Liver (tissue), 3 donors: ENCODE measurements around the gene PPP6R3.

Source experiments
- ATF3 ChIP-seq: IDR thresholded peaks from 2 replicates; pipeline ENCODE4 v1.6.1; 2016; ENCODE audit warnings: antibody characterized with exemption
- CTCF ChIP-seq: fragments of 150-350 bp; IDR thresholded peaks from 2 replicates; pipeline ENCODE4 v1.5.1; 2017; ENCODE audit warnings: improper control_type of control experiment, low read depth, low read length; ENCODE audit not compliant: missing input control
- EGR1 ChIP-seq, 2 donors: IDR thresholded peaks; 2 replicates each; pipeline ENCODE4 v1.6.1; 2016 to 2018; ENCODE audit warnings: antibody characterized with exemption in 2 of 2, low read depth in 2 of 2
- FOXA1 ChIP-seq: IDR thresholded peaks from 2 replicates; pipeline ENCODE4 v1.6.1; 2016; ENCODE audit warnings: antibody characterized with exemption
- GABPA ChIP-seq, 2 donors: IDR thresholded peaks in 1 of 2; conservative IDR thresholded peaks in 1 of 2; 2 replicates each; pipeline ENCODE4 v1.6.1; 2016; ENCODE audit warnings: antibody characterized with exemption in 2 of 2, mild to moderate bottlenecking in 1 of 2, moderate library complexity in 1 of 2
- JUND ChIP-seq, 2 donors: IDR thresholded peaks; 2 replicates each; pipeline ENCODE4 v1.6.1; 2016; ENCODE audit warnings: antibody characterized with exemption in 2 of 2
- MAX ChIP-seq: IDR thresholded peaks from 2 replicates; pipeline ENCODE4 v1.6.1; 2016; ENCODE audit warnings: antibody characterized with exemption
- NR2F2 ChIP-seq: IDR thresholded peaks from 2 replicates; pipeline ENCODE4 v1.6.1; 2016; ENCODE audit warnings: antibody characterized with exemption
- RAD21 ChIP-seq, 2 donors: IDR thresholded peaks; 2 replicates each; pipeline ENCODE4 v1.6.1; 2016; ENCODE audit warnings: antibody characterized with exemption in 2 of 2, mild to moderate bottlenecking in 2 of 2
- REST ChIP-seq: IDR thresholded peaks from 2 replicates; pipeline ENCODE4 v1.6.1; 2016; ENCODE audit warnings: antibody characterized with exemption, mild to moderate bottlenecking
- RXRA ChIP-seq, 2 donors: IDR thresholded peaks; 2 replicates each; pipeline ENCODE4 v1.6.1; 2017 to 2018; ENCODE audit warnings: antibody characterized with exemption in 2 of 2, mild to moderate bottlenecking in 1 of 2
- SP1 ChIP-seq: IDR thresholded peaks from 2 replicates; pipeline ENCODE4 v1.6.1; 2018; ENCODE audit warnings: antibody characterized with exemption, mild to moderate bottlenecking
- TAF1 ChIP-seq: conservative IDR thresholded peaks from 2 replicates; pipeline ENCODE4 v1.6.1; 2016; ENCODE audit warnings: antibody characterized with exemption, mild to moderate bottlenecking
- donor health status: healthy.
- donor health status: healthy.

GRCh38 chr11:68444566-68444965, 16.0 kb upstream of the PPP6R3 start:
- TF ChIP-seq CTCF, result no peak
- no peak for TF ChIP-seq TAF1
- no peak for TF ChIP-seq RAD21 (IDR thresholded peaks at IDR 0.05)
- no peak for TF ChIP-seq REST
- TF ChIP-seq JUND (IDR thresholded peaks at IDR 0.05), result no peak
- TF ChIP-seq ATF3, result no peak
- TF ChIP-seq RXRA (IDR thresholded peaks at IDR 0.05), result no peak
- no peak for TF ChIP-seq SP1
- no peak for TF ChIP-seq NR2F2
- no peak for TF ChIP-seq MAX
- TF ChIP-seq EGR1 (IDR thresholded peaks at IDR 0.05; ENCODE audit: low read depth in 2 of 2), result no peak
- TF ChIP-seq GABPA (IDR thresholded peaks at IDR 0.05 in 1 of 2, conservative IDR thresholded peaks at IDR 0.05 in 1 of 2), result no peak
- TF ChIP-seq FOXA1, result no peak
